ENCODE data around the gene CD247. TPM values are rescaled to one million over a fixed set of nuclear protein-coding genes. Genes with fewer than 3 reads are reported as not detected.

CD247 gene
- total RNA-seq, 1 experiment from 2014 or later = 0.44 TPM

DNA sequence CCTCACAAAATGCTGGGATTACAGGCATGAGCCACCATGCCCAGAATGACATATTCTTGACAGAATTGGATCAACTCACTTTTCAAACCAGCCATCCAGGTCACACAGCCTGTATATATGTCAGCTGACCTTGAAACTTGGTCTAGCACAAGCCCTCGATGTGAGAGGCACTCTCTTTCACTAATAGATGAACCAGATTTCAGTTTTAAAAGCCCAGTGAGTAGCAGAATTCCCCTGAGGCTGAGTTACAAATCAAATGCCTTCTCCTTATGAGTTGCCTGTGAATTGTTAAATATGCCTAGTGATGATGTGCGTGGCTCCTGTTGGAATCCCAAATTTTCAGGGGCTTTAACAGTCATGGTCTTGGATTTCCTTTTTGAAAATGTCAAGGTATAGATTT lies 88.7 kb downstream of the CD247 start:
- intact Hi-C loops (cut with micrococcal nuclease; ENCODE audit: unreplicated experiment) (no loop called here), in situ Hi-C loops (cut with HindIII; ENCODE audit: low pct_unique_long_range_greater_than_20kb, low sequenced_read_pairs) (no loop called here)
- Histone ChIP-seq H3K36me3 (ENCODE audit: control insufficient read depth, insufficient read depth, low read length) (no peaks in the 10 kb centered on the region), H3K9me3 (ENCODE audit: control insufficient read depth, insufficient read depth, low read depth, low read length) (no peaks in the 10 kb centered on the region), H3K4me3 (ENCODE audit: low read depth in 2 of 2, low read length in 2 of 2) (no peak overlapping the region), H3K27me3 (ENCODE audit: control insufficient read depth, insufficient read depth, low read length) (no peaks in the 10 kb centered on the region), H3K27ac (ENCODE audit: low read length) (no peak overlapping the region), H3K4me1 (ENCODE audit: control insufficient read depth, insufficient read depth, low read length) (no peaks in the 10 kb centered on the region)
- POLR2A ChIA-PET = no interaction called here
- DNase-seq (ENCODE audit: low read depth, low spot score) = no peak
- TF ChIP-seq, protein P1, sequence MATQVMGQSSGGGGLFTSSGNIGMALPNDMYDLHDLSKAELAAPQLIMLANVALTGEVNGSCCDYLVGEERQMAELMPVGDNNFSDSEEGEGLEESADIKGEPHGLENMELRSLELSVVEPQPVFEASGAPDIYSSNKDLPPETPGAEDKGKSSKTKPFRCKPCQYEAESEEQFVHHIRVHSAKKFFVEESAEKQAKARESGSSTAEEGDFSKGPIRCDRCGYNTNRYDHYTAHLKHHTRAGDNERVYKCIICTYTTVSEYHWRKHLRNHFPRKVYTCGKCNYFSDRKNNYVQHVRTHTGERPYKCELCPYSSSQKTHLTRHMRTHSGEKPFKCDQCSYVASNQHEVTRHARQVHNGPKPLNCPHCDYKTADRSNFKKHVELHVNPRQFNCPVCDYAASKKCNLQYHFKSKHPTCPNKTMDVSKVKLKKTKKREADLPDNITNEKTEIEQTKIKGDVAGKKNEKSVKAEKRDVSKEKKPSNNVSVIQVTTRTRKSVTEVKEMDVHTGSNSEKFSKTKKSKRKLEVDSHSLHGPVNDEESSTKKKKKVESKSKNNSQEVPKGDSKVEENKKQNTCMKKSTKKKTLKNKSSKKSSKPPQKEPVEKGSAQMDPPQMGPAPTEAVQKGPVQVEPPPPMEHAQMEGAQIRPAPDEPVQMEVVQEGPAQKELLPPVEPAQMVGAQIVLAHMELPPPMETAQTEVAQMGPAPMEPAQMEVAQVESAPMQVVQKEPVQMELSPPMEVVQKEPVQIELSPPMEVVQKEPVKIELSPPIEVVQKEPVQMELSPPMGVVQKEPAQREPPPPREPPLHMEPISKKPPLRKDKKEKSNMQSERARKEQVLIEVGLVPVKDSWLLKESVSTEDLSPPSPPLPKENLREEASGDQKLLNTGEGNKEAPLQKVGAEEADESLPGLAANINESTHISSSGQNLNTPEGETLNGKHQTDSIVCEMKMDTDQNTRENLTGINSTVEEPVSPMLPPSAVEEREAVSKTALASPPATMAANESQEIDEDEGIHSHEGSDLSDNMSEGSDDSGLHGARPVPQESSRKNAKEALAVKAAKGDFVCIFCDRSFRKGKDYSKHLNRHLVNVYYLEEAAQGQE (IDR thresholded peaks at IDR 0.05; ENCODE audit: insufficient read depth in 1 of 2, low read depth in 2 of 2, low read length in 1 of 2) = no peak
- no peak for TF ChIP-seq TCF7L2 (IDR thresholded peaks at IDR 0.05; ENCODE audit: low read depth, low read length)
- TF ChIP-seq POLR2AphosphoS5 (IDR thresholded peaks at IDR 0.05; ENCODE audit: low read depth, low read length) = no peak
- TF ChIP-seq SIN3A (IDR thresholded peaks at IDR 0.05; ENCODE audit: borderline replicate concordance, insufficient read depth, low read depth, low read length) = no peak
- TF ChIP-seq, protein P2, sequence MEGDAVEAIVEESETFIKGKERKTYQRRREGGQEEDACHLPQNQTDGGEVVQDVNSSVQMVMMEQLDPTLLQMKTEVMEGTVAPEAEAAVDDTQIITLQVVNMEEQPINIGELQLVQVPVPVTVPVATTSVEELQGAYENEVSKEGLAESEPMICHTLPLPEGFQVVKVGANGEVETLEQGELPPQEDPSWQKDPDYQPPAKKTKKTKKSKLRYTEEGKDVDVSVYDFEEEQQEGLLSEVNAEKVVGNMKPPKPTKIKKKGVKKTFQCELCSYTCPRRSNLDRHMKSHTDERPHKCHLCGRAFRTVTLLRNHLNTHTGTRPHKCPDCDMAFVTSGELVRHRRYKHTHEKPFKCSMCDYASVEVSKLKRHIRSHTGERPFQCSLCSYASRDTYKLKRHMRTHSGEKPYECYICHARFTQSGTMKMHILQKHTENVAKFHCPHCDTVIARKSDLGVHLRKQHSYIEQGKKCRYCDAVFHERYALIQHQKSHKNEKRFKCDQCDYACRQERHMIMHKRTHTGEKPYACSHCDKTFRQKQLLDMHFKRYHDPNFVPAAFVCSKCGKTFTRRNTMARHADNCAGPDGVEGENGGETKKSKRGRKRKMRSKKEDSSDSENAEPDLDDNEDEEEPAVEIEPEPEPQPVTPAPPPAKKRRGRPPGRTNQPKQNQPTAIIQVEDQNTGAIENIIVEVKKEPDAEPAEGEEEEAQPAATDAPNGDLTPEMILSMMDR (IDR thresholded peaks at IDR 0.05) = no peak
- CTCF ChIA-PET = no interaction called here
- no peak for ATAC-seq
- BruUV-seq (replicated peaks) = no TSS peak

DNA sequence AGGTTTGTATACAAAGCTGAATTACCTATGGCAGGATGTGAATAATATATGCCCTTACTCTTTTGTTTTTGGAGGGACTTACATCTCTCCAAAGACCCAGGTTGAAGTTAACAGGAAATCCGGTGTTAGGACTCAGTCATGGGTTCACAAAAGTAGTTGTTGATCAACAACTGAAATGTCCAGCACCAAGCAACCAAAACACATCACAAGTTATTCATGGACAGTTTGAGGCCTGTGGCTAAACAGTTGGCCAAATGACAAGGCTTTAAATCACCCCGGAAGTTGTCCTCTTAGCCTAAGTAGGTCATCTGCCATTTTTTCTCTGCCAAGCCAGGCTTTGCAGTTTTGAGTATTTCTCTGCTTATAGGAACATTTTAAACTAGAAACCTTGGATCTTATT lies 89.9 kb downstream of the CD247 start:
- ChIA-PET CTCF (no interaction called here), POLR2A (no interaction called here)
- BruUV-seq (replicated peaks) = no TSS peak
- no peak overlapping the region for H3K4me3 ChIP-seq (ENCODE audit: low read depth in 2 of 2, low read length in 2 of 2)
- intact Hi-C loops (cut with micrococcal nuclease; ENCODE audit: unreplicated experiment) = no loop called here
- H3K4me1 ChIP-seq (ENCODE audit: control insufficient read depth, insufficient read depth, low read length) = no peaks in the 10 kb centered on the region
- no peaks in the 10 kb centered on the region for H3K9me3 ChIP-seq (ENCODE audit: control insufficient read depth, insufficient read depth, low read depth, low read length)
- no peak for DNase-seq (ENCODE audit: low read depth, low spot score)
- no peak for TF ChIP-seq SIN3A (IDR thresholded peaks at IDR 0.05; ENCODE audit: borderline replicate concordance, insufficient read depth, low read depth, low read length)
- TF ChIP-seq, protein P1 (IDR thresholded peaks at IDR 0.05; ENCODE audit: insufficient read depth in 1 of 2, low read depth in 2 of 2, low read length in 1 of 2) = no peak
- TF ChIP-seq POLR2AphosphoS5 (IDR thresholded peaks at IDR 0.05; ENCODE audit: low read depth, low read length) = no peak
- TF ChIP-seq, protein P2 (IDR thresholded peaks at IDR 0.05) = no peak
- TF ChIP-seq TCF7L2 (IDR thresholded peaks at IDR 0.05; ENCODE audit: low read depth, low read length) = no peak
- H3K27ac ChIP-seq (ENCODE audit: low read length) = no peak overlapping the region
- no peaks in the 10 kb centered on the region for H3K27me3 ChIP-seq (ENCODE audit: control insufficient read depth, insufficient read depth, low read length)
- ATAC-seq = no peak
- in situ Hi-C loops (cut with HindIII; ENCODE audit: low pct_unique_long_range_greater_than_20kb, low sequenced_read_pairs) = no loop called here
- H3K36me3 ChIP-seq (ENCODE audit: control insufficient read depth, insufficient read depth, low read length) = no peaks in the 10 kb centered on the region

Measured in Panc1 (cell line).